Measurements from ENCODE around the gene SSC4D. TPM values are rescaled to one million over a fixed set of nuclear protein-coding genes. Genes with fewer than 3 reads are reported as not detected.
"Not testable (repeated sequence)": the region's sequence is repeated elsewhere in the genome, so short reads cannot be mapped to it uniquely, and the experiment has no call there.

SSC4D gene
- polyA plus RNA-seq, 6 donors from 2014 or later = not detected

DNA sequence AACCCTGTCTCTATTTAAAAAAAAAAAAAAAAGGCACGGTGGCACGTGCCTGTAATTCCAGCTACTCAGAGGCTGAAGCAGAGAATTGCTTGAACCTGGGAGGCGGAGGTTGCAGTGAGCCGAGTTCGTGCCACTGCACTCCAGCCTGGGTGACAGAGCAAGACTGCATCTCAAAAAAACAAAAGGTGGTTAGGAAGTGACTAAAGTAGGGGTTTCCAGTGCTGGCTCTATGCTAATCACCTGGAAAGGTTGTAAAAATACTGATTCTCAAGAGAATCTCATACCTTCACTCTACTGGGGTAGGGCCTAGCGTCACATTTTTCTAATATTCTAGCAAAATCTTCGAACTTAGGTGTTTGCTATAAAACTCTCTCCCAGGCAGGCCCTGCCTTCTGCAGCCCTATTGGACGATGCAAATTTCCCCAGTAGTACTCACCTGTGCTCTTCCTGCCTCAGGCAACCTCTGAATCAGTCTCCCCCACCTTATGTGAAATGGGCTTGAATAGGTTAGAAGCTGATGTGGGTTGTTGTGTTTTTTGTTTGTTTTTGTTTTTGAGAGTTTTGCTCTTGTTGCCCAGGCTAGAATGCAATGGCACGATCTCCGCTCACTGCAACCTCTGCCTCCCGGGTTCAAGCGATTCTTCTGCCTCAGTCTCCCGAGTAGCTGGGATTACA is 18.8 kb upstream of the SSC4D start:
- no peak for ATAC-seq (ENCODE audit: low read depth in 2 of 2)
- Mint-ChIP-seq H3K27me3 (peaks cover 0 to 15% (median 9%) of the 10 kb centered on the region in 3 donors), H3K4me3 (no peak overlapping the region), H3K9me3 (no peaks in the 10 kb centered on the region), H3K36me3 (no peaks in the 10 kb centered on the region), H3K27ac (no peak overlapping the region), H3K4me1 (peaks cover 0 to 4% (median 0%) of the 10 kb centered on the region in 3 donors)
- no peak for DNase-seq

DNA sequence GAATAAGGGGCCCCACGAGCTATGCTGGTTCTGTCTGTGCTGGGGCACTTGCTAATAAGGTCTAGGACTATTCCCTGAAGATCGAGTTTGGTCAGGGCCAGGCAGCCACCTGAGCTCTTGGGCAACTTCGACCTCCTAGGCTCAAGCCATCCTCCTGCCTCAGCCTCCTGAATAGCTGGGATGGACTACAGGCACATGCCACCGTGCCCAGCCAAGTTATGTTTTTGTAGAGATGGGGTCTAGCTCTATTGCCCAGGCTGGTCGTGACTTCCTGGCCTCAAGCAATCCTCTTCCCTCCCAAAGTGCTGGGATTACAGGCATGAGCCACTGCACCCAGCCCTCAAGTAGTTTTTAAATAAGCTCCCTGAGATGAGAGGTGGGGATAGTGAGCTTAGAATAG is 18.1 kb upstream of the SSC4D start:
- Mint-ChIP-seq H3K27me3 (peaks cover 0 to 21% (median 15%) of the 10 kb centered on the region in 3 donors), H3K36me3 (no peaks in the 10 kb centered on the region), H3K27ac (no peak overlapping the region), H3K9me3 (no peaks in the 10 kb centered on the region), H3K4me1 (peaks cover 0 to 4% (median 1%) of the 10 kb centered on the region in 3 donors), H3K4me3 (no peak overlapping the region)
- DNase-seq = no peak
- no peak for ATAC-seq (ENCODE audit: low read depth in 2 of 2)

DNA sequence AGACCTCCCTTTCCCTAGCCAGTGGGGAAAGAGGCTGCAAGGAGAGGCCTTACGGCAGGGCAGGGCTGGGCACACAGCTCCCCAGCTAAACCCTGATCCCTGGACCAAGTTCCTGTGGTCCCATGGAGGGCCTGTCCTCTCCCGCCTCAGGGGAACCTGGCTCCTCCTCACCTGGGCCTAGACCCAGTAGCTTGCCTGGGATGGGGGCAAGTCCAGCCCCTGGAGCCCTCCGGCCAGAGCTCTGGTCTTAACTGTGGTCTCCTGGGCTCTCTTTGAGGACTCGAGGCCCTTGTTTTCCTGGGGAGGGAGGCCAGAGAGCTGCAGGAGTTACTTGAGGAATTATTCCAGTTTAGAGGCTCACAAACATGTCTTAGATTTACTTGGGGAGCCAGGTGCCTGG is 16.7 kb upstream of the SSC4D start:
- DNase-seq (no peak), ATAC-seq (ENCODE audit: low read depth in 2 of 2) (no peak)
- Mint-ChIP-seq H3K27me3 (peaks cover 0 to 21% (median 16%) of the 10 kb centered on the region in 3 donors), H3K4me3 (no peak overlapping the region), H3K36me3 (no peaks in the 10 kb centered on the region), H3K4me1 (peaks cover 0 to 4% (median 1%) of the 10 kb centered on the region in 3 donors), H3K9me3 (no peaks in the 10 kb centered on the region), H3K27ac (no peak overlapping the region)

DNA sequence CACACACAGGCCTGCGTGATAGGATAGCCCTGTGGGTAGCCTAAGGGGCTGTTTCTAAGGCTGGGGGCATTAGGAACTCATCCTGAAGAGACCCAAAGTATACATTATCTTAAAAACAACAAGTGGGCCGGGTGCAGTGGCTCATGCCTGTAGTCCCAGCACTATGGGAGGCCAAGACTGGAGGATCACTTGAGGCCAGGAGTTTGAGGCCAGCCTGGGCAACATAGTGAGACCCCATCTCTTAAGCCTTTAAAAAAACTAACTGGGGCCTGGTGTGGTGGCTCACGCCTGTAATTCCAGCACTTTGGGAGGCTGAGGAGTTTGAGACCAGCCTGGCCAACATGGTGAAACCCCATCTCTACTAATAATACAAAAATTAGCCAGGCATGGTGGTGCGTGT is 16.1 kb upstream of the SSC4D start:
- H3K27me3 Mint-ChIP-seq = peaks cover 0 to 21% (median 16%) of the 10 kb centered on the region in 3 donors
- not testable (repeated sequence) for ATAC-seq (ENCODE audit: low read depth in 2 of 2); DNase-seq; H3K36me3 Mint-ChIP-seq; H3K4me1 Mint-ChIP-seq; H3K9me3 Mint-ChIP-seq; H3K4me3 Mint-ChIP-seq; H3K27ac Mint-ChIP-seq

DNA sequence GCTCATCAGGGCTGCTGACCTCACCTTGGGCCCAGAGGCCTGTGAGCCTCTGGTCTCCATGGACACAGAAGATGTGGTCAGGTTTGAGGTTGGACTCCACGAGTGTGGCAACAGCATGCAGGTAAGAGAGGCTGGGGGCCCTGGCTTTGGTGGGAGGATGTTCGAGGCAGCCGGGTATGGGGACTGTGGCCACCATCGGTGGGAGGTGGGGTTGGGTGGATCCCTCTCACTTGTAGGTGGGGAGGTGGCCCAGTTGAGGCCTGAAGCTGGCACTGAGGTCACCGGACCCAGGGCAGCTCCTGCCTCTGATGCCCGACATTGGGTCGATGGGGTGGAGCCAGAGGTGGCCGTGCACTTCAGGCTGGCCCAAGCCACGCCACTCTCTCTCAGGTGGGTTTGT is 15.7 kb upstream of the SSC4D start:
- ATAC-seq (ENCODE audit: low read depth in 2 of 2) = no peak
- H3K27ac Mint-ChIP-seq = peak overlapping the region in 1 of 6 donors; percentile 44

DNA sequence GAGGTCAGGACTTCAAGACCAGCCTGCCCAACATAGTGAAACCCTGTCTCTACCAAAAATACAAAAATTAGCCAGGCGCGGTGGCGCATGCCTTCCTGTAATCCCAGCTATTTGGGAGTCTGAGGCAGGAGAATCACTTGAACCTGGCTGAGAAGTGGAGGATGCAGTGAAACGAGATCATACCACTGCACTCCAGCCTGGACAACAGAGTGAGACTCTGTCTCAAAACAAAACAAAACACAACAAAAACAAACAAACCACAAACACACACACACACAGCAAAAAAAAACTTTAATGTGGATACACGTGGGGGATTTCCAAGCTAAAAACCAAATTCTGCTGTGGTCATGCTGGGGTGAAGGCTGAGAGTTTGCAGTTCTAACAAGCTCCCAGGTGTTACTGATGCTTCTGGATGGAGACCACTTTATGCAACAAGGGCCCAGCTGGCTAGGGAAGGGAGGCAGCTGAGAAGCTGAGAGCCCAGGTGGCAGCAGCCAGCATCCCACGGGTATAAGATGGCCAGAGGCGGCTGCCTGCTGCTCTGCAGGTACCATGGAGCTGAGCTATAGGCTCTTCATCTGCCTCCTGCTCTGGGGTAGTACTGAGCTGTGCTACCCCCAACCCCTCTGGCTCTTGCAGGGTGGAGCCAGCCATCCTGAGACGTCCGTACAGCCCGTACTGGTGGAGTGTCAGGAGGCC is 15.1 kb upstream of the SSC4D start, which contains the start of gene ZP3:
Gene ZP3, plus strand, starts transcription at position 538 of the 699 bp plus-strand sequence. Its CDS starts 15 bp downstream, at position 553.
- Mint-ChIP-seq H3K4me3 (no peak within 1 kb of the TSS), H3K27ac (peak within 1 kb of the TSS in 2 of 6 donors; percentile 44 to 70), H3K4me1 (peaks cover 3 to 4% (median 4%) of the 10 kb centered on the region in 3 donors), H3K27me3 (peaks cover 0 to 27% (median 25%) of the 10 kb centered on the region in 3 donors), H3K9me3 (no peaks in the 10 kb centered on the region), H3K36me3 (no peaks in the 10 kb centered on the region)
- ATAC-seq (ENCODE audit: low read depth in 2 of 2) (peak in 1 of 2 donors; percentile 25), DNase-seq (no peak)

More for the DNA sequence above, 15.7 kb upstream of the SSC4D start:
- Mint-ChIP-seq H3K36me3 (no peaks in the 10 kb centered on the region), H3K27me3 (peaks cover 0 to 23% (median 19%) of the 10 kb centered on the region in 3 donors), H3K4me3 (no peak overlapping the region), H3K9me3 (no peaks in the 10 kb centered on the region), H3K4me1 (peaks cover 1 to 4% (median 2%) of the 10 kb centered on the region in 3 donors)
- DNase-seq = no peak

DNA sequence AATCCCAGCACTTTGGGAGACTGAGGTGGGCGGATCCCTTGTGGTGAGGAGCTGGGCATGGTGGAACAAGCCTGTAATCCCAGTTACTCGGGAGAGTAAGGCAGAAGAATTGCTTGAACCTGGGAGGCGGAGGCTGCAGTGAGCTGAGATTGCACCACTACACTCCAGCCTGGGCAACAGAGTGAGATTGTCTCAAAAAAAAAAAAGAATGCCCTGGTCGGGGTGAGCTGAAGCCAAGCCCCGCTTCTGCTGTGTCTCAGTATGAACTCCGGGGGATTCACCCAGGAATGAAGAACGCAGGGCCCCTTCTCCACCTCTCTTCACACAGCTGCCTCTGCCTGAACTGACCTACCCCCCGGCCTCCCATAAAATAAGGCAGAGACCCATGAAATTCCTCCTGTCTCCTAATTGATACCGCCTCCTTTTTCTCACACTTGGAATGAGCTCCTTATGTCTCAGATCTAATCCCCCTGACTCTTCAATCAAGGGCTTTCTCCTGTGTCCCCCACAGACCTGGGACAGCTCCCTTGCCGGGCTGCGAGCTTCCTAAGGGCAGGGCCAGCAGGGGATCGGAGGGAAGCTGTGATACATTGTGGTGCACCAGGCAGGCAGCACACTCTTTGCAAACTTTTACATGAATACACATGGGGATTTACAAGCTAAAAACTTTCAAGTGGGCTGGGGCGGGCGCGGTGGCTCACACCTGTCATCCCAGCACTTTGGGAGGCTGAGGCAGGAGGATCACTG is 14.3 kb upstream of the SSC4D start:
- Mint-ChIP-seq H3K9me3 (no peaks in the 10 kb centered on the region), H3K4me1 (peaks cover 3 to 4% (median 4%) of the 10 kb centered on the region in 3 donors), H3K36me3 (no peaks in the 10 kb centered on the region), H3K27me3 (peaks cover 0 to 27% (median 26%) of the 10 kb centered on the region in 3 donors), H3K27ac (peak overlapping the region in 1 of 6 donors; percentile 70), H3K4me3 (no peak overlapping the region)
- ATAC-seq (ENCODE audit: low read depth in 2 of 2) (no peak), DNase-seq (no peak)

DNA sequence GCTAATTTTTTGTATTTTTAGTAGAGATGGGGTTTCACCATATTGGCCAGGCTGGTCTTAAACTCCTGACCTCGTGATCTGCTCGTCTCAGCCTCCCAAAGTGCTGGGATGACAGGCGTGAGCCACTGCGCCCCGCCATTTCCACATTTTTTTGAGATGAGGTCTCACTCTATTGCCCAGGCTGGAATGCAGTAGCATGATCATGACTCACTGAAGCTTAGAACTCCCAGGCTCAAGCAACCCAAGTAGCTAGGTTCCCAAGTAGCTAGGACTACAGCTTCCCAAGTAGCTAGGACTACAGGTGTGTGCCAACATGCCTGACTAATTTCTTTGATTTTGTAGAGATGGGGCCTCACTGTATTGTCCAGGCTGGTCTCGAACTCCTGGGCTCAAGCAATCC is 11.6 kb upstream of the SSC4D start:
- H3K4me1 Mint-ChIP-seq; DNase-seq; H3K4me3 Mint-ChIP-seq; H3K27ac Mint-ChIP-seq; H3K9me3 Mint-ChIP-seq; ATAC-seq (ENCODE audit: low read depth in 2 of 2); H3K36me3 Mint-ChIP-seq: not testable (repeated sequence)
- H3K27me3 Mint-ChIP-seq = peaks cover 0 to 27% (median 26%) of the 10 kb centered on the region in 3 donors

DNA sequence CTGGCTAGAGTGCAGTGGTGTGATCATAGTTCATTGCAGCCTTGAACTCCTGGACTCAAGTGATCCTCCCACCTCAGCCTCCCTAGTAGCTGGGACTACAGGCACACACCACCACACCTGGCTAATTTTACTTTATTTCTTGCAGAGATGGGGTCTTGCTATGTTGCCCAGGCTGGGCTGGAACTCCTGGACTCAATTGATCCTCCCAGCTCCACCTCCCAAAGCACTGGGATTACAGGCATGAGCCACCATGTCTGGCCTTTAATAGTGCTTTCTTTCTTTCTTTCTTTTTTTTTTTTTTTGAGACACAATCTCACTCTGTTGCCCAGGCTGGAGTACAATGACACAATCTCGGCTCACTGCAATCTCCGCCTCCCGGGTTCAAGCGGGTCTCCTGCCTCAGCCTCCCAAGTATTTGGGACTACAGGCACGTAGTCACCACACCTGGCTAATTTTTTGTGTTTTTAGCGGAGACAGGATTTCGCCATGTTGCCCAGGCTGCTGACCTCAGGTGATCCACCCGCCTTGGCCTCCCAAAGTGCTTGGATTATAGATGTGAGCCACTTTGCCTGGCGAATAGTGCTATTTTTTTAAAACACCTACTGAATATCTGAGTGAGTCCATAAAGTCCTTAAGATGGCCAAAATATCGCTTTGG is 8.3 kb upstream of the SSC4D start:
- not testable (repeated sequence) for H3K27ac Mint-ChIP-seq; ATAC-seq (ENCODE audit: low read depth in 2 of 2); H3K9me3 Mint-ChIP-seq; DNase-seq; H3K4me1 Mint-ChIP-seq; H3K36me3 Mint-ChIP-seq; H3K4me3 Mint-ChIP-seq
- H3K27me3 Mint-ChIP-seq = peaks cover 0 to 12% (median 7%) of the 10 kb centered on the region in 3 donors

DNA sequence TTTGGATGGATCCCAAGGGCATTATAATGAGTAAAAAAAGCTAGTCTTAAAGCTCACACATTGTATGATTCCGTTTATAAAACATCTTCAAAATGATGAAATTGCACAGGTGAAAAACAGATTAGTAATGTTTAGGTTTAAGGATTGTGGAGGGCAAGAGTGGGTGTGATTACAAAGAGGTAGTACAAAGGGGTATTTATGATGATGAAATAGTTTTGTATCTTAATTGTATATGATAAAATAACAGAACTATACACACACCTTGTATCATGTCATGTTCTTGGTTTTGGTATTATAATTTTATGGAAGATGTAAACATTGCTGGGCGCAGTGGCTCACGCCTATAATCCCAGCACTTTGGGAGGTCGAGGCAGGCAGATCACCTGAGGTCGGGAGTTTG is 2.8 kb upstream of the SSC4D start:
- H3K4me3 Mint-ChIP-seq = no peak overlapping the region
- H3K9me3 Mint-ChIP-seq = no peaks in the 10 kb centered on the region
- no peak for ATAC-seq (ENCODE audit: low read depth in 2 of 2)
- no peaks in the 10 kb centered on the region for H3K36me3 Mint-ChIP-seq
- no peak overlapping the region for H3K27ac Mint-ChIP-seq
- H3K4me1 Mint-ChIP-seq = peaks cover 0 to 4% (median 0%) of the 10 kb centered on the region in 3 donors
- peaks cover 0 to 7% (median 5%) of the 10 kb centered on the region in 3 donors for H3K27me3 Mint-ChIP-seq
- DNase-seq = no peak

DNA sequence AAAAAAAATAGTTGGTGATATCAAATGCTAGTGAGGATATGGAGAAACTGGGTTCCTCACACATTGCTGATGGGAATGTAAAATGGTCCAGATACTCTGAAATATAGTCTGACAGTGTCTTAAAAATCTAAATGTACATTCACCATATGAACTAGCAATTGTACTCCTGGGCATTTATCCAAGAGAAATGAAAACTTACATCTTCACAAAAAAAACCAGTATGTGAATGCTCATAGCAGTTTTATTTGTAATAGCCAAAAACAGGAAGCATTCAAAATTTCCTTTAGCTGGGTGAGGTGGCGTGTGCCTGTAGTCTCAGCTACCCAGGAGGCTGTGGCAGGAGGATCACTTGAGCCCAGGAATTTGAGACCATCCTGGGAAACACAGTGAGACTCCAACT is 2.1 kb upstream of the SSC4D start:
- Mint-ChIP-seq H3K36me3 (no peaks in the 10 kb centered on the region), H3K27ac (no peak overlapping the region), H3K4me1 (peaks cover 0 to 4% (median 0%) of the 10 kb centered on the region in 3 donors), H3K4me3 (no peak overlapping the region), H3K9me3 (no peaks in the 10 kb centered on the region), H3K27me3 (peaks cover 0 to 7% (median 5%) of the 10 kb centered on the region in 3 donors)
- DNase-seq = no peak
- no peak for ATAC-seq (ENCODE audit: low read depth in 2 of 2)

DNA sequence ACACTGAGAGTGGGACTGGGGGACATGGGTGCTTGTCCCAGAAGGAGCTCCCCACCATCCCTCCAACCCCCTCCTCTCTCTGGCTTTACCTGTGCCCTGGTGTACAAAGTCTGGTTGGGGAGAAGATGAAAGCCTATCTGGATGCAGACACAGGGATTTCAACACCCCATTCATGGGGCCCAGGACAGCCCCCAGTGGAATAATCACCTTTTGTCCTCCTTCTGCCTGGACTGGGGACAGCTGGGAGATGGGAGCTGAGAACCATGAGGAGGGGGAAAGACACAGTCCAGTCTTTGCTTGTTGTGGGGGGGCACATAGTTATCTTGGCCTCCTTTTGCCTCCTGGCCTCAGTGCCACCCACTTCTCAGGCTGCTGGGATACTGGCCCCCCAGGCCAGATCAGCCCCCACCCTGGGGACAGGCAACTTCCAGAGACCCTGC is 1.4 kb downstream of the SSC4D start:
- Mint-ChIP-seq H3K27ac (no peak overlapping the region), H3K27me3 (peaks cover 0 to 9% (median 7%) of the 10 kb centered on the region in 3 donors), H3K4me1 (peaks cover 8 to 11% (median 10%) of the 10 kb centered on the region in 3 donors), H3K36me3 (no peaks in the 10 kb centered on the region), H3K4me3 (no peak overlapping the region), H3K9me3 (no peaks in the 10 kb centered on the region)
- no peak for ATAC-seq (ENCODE audit: low read depth in 2 of 2)
- DNase-seq = no peak

DNA sequence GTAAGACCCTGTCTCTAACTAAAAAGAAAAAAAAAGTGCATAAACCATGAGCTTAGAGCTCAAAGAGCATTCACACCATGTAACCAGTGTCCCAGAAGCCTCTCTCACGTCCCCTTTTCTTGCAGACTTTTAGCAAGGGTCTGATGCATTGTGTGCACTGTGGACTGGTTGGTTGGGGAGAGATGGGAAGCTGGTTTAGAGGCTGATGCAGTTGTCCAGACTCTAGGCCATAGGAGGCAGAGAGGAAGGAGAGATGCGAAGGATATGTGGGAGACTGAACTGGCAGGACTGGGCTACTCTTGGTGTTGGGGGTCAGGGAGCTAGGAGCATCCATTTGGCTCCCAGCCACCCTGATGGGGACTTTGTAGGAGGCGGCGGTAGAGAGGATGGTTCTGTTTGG is 1.8 kb downstream of the SSC4D start:
- Mint-ChIP-seq H3K4me1 (peaks cover 8 to 11% (median 10%) of the 10 kb centered on the region in 3 donors), H3K36me3 (no peaks in the 10 kb centered on the region), H3K27ac (no peak overlapping the region), H3K4me3 (no peak overlapping the region), H3K27me3 (peaks cover 0 to 9% (median 7%) of the 10 kb centered on the region in 3 donors), H3K9me3 (no peaks in the 10 kb centered on the region)
- DNase-seq = no peak
- ATAC-seq (ENCODE audit: low read depth in 2 of 2) = no peak

All from naive B cell (primary cell).